ENCODE data around the gene CATSPERZ. TPM values are rescaled to one million over a fixed set of nuclear protein-coding genes. Genes with fewer than 3 reads are reported as not detected.
A peak's percentile ranks its signal among the peaks of the same experiment; 100 is the strongest.

The CATSPERZ gene
- total RNA-seq, 1 donor from 2014 or later: 1.0 TPM

DNA sequence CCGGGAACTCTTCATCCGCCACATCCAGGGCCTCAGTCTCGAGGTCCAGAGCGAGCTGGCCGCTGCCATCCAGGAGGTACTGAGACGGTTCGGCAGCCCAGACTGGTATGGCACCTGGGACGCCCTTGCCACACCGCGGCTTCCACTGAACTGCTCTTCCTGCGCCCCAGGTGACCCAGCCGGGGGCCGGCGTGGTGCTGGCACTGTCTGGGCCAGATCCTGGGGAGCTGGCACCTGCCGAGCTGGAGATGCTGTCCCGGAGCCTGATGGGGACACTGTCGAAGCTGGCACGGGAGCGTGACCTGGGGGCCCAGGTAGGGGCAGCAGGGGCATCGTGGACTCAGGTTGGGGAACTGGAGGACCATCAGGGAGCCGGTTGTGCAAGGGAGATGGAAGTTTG, 41.3 kb downstream of the CATSPERZ start:
- no peak for DNase-seq (ENCODE audit: low spot score)
- H3K36me3 Mint-ChIP-seq (ENCODE audit: low read depth): no peaks in the 10 kb centered on the region

GRCh38 chr11:64341851-64342791, 42.0 kb downstream of the CATSPERZ start:
- TF ChIP-seq, protein P1, sequence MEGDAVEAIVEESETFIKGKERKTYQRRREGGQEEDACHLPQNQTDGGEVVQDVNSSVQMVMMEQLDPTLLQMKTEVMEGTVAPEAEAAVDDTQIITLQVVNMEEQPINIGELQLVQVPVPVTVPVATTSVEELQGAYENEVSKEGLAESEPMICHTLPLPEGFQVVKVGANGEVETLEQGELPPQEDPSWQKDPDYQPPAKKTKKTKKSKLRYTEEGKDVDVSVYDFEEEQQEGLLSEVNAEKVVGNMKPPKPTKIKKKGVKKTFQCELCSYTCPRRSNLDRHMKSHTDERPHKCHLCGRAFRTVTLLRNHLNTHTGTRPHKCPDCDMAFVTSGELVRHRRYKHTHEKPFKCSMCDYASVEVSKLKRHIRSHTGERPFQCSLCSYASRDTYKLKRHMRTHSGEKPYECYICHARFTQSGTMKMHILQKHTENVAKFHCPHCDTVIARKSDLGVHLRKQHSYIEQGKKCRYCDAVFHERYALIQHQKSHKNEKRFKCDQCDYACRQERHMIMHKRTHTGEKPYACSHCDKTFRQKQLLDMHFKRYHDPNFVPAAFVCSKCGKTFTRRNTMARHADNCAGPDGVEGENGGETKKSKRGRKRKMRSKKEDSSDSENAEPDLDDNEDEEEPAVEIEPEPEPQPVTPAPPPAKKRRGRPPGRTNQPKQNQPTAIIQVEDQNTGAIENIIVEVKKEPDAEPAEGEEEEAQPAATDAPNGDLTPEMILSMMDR (IDR thresholded peaks at IDR 0.05): peak; percentile 71
- Mint-ChIP-seq H3K27ac (ENCODE audit: unreplicated experiment) (no peak overlapping the region), H3K4me1 (ENCODE audit: low read depth) (no peaks in the 10 kb centered on the region), H3K4me3 (ENCODE audit: unreplicated experiment) (no peak overlapping the region), H3K27me3 (ENCODE audit: low read depth) (no peaks in the 10 kb centered on the region), H3K36me3 (ENCODE audit: low read depth) (no peaks in the 10 kb centered on the region), H3K9me3 (ENCODE audit: low read depth) (no peaks in the 10 kb centered on the region)
- peak; percentile 91 for DNase-seq (ENCODE audit: low spot score)

More for the DNA sequence above, 41.3 kb downstream of the CATSPERZ start:
- H3K4me3 Mint-ChIP-seq (ENCODE audit: unreplicated experiment): no peak overlapping the region
- H3K27me3 Mint-ChIP-seq (ENCODE audit: low read depth): no peaks in the 10 kb centered on the region
- H3K27ac Mint-ChIP-seq (ENCODE audit: unreplicated experiment): no peak overlapping the region
- TF ChIP-seq, protein P1 (IDR thresholded peaks at IDR 0.05): no peak
- no peaks in the 10 kb centered on the region for H3K9me3 Mint-ChIP-seq (ENCODE audit: low read depth)
- H3K4me1 Mint-ChIP-seq (ENCODE audit: low read depth): no peaks in the 10 kb centered on the region

DNA sequence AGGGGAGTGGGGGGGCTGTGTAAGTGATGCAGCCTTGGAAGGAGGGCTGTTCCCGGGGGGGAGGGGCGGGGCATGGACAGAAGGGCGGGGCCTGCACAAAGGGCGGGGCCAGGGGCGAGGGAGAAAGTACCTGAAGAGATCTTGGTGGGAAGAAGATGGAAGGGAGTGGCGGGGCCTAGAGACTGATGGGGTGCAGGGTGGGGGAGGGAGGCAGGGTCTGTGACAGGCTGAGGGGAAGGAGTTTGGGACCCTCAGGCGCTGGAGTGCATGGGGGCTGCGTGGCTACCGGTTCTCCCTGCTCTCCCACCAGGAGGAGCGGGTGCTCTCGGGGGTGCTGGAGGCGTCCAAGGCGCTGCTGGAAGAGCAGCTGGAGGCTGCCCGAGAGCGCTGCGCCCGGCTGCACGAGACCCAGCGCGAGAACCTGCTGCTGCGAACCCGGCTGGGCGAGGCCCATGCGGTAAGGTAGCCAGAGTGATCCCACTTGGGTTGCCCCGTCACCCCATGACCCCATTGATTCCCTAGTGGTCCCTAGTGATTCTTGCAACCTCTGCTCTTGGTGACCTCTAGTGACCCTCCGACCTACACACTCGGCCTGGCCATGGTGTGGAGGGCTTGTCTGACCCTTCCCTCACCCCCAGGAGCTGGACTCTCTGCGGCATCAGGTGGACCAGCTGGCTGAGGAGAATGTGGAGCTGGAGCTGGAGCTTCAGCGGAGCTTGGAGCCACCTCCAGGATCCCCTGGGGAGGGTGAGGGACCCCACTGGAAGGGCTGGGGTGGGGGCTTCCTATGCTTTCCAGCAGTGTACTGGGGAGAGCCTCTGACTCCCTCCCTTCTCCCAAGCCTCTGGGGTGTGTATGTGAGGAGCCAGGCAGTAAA, 42.9 kb downstream of the CATSPERZ start:
- no peaks in the 10 kb centered on the region for H3K36me3 Mint-ChIP-seq (ENCODE audit: low read depth)
- no peak overlapping the region for H3K4me3 Mint-ChIP-seq (ENCODE audit: unreplicated experiment)
- H3K4me1 Mint-ChIP-seq (ENCODE audit: low read depth): no peaks in the 10 kb centered on the region
- no peaks in the 10 kb centered on the region for H3K9me3 Mint-ChIP-seq (ENCODE audit: low read depth)
- H3K27me3 Mint-ChIP-seq (ENCODE audit: low read depth): no peaks in the 10 kb centered on the region
- TF ChIP-seq, protein P1 (IDR thresholded peaks at IDR 0.05): no peak
- no peak for DNase-seq (ENCODE audit: low spot score)
- no peak overlapping the region for H3K27ac Mint-ChIP-seq (ENCODE audit: unreplicated experiment)

DNA sequence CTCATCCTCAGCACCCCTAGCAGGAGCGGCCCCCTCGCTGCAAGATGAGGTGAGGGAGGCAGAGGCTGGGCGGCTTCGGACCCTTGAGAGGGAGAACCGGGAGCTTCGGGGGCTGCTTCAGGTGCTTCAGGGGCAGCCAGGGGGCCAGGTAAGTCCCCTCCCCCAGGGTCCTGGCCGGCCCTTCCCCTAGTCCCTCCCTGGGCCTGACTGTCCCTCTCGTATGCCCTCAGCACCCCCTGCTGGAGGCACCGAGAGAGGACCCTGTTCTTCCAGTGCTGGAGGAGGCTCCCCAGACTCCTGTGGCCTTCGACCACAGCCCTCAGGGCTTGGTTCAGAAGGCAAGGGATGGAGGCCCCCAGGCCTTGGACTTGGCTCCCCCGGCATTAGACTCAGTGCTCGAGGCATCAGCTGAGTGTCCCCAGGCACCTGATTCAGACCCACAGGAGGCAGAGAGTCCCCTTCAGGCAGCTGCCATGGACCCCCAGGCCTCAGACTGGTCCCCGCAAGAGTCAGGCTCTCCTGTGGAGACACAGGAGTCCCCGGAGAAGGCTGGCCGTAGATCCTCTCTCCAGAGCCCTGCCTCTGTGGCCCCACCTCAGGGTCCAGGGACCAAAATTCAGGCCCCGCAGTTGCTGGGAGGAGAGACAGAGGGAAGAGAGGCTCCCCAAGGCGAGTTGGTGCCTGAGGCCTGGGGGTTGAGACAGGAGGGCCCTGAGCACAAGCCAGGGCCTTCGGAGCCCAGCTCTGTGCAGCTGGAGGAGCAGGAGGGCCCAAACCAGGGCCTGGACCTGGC, 43.8 kb downstream of the CATSPERZ start:
- Mint-ChIP-seq H3K27ac (ENCODE audit: unreplicated experiment) (no peak overlapping the region), H3K27me3 (ENCODE audit: low read depth) (no peaks in the 10 kb centered on the region), H3K4me1 (ENCODE audit: low read depth) (no peaks in the 10 kb centered on the region), H3K9me3 (ENCODE audit: low read depth) (no peaks in the 10 kb centered on the region), H3K4me3 (ENCODE audit: unreplicated experiment) (no peak overlapping the region), H3K36me3 (ENCODE audit: low read depth) (no peaks in the 10 kb centered on the region)
- TF ChIP-seq, protein P1 (IDR thresholded peaks at IDR 0.05): peak; percentile 45
- DNase-seq (ENCODE audit: low spot score): no peak
